Lung (tissue), 12 donors: ENCODE results near the gene PSRC1. TPM values are rescaled to one million over a fixed set of nuclear protein-coding genes. Genes with fewer than 3 reads are reported as not detected.

ENCODE experiments used
- ATAC-seq: fragments of 200-7000 bp; cut with Tn5 transposase; one replicate; pipeline ENCODE4 v1.9.1; 2020; ENCODE audit warnings: moderate number of reproducible peaks; ENCODE audit not compliant: insufficient read depth, low FRiP score
- DNase-seq, 3 donors: peaks; one replicate each; pipeline ENCODE4 v3.0.0-alpha.2; 2013 to 2017
- H3K27ac ChIP-seq, 2 donors: one replicate each; pipeline ENCODE4 v1.5.1; 2013; ENCODE audit warnings: mild to moderate bottlenecking in 2 of 2, moderate library complexity in 2 of 2, control low read depth in 1 of 2, inconsistent platforms in 1 of 2, low read depth in 1 of 2, low read length in 1 of 2
- H3K27me3 ChIP-seq, 3 donors: one replicate each; pipeline ENCODE4 v1.5.1; 2013; ENCODE audit warnings: low read length in 2 of 3; ENCODE audit not compliant: control insufficient read depth in 3 of 3, insufficient read depth in 3 of 3
- H3K36me3 ChIP-seq, 4 donors: one replicate each; pipeline ENCODE4 v1.5.1; 2013; ENCODE audit warnings: low read length in 4 of 4, mild to moderate bottlenecking in 1 of 4, moderate library complexity in 1 of 4; ENCODE audit not compliant: control insufficient read depth in 4 of 4, insufficient read depth in 4 of 4
- H3K4me1 ChIP-seq, 5 donors: one replicate each; pipeline ENCODE4 v1.5.1; 2013; ENCODE audit warnings: low read length in 5 of 5, mild to moderate bottlenecking in 2 of 5, moderate library complexity in 1 of 5; ENCODE audit not compliant: control insufficient read depth in 5 of 5, insufficient read depth in 5 of 5
- H3K4me3 ChIP-seq: one replicate; pipeline ENCODE4 v1.5.1; 2013; ENCODE audit warnings: mild to moderate bottlenecking, control low read depth, moderate library complexity
- H3K9ac ChIP-seq, 2 donors: one replicate each; pipeline ENCODE4 v1.5.1; 2013; ENCODE audit warnings: low read length in 2 of 2, control low read depth in 1 of 2; ENCODE audit not compliant: insufficient read depth in 1 of 2
- H3K9me3 ChIP-seq, 4 donors: one replicate each; pipeline ENCODE4 v1.5.1; 2013; ENCODE audit warnings: low read length in 3 of 4, mild to moderate bottlenecking in 1 of 4, moderate library complexity in 1 of 4; ENCODE audit not compliant: control insufficient read depth in 4 of 4, insufficient read depth in 3 of 4
- WGBS, 2 donors: extraction: QIAGEN DNeasy Blood & Tissue Kit; methylation state at CpG; one replicate each; pipeline ENCODE4 v1.1.7; 2013; 5-methylcytosine and 5-hydroxymethylcytosine counted together
- polyA plus RNA-seq, 2 donors: library from polyadenylated mRNA; stranded (reverse); fragments of 200-250 nt; gene quantifications; one replicate each; pipeline ENCODE4 v1.2.1, GENCODE V29; 2013
- total RNA-seq, 2 donors: library from RNA; depleted of rRNA in 1 of 2; stranded (reverse); fragments of >200 nt in 1 of 2; gene quantifications; one replicate each; pipeline ENCODE4 v1.2.1, GENCODE V29; 2014 to 2021
- TF ChIP-seq, protein P1 (sequence below): IDR thresholded peaks from 2 replicates; pipeline ENCODE4 v1.5.1; 2012; ENCODE audit warnings: mild to moderate bottlenecking; ENCODE audit errors: control extremely low read depth, extremely low read depth
- donor health status: control.
- donor health status: control.
- donor health status: Bipolar disorder and iron deficiency.
- donor health status: healthy.
- donor health status: DM: yes; HTN: yes; CAD: no.

Gene PSRC1
- total and polyA plus RNA-seq, 4 donors, result 2.7 to 4.9 (median 4.8) TPM

DNA sequence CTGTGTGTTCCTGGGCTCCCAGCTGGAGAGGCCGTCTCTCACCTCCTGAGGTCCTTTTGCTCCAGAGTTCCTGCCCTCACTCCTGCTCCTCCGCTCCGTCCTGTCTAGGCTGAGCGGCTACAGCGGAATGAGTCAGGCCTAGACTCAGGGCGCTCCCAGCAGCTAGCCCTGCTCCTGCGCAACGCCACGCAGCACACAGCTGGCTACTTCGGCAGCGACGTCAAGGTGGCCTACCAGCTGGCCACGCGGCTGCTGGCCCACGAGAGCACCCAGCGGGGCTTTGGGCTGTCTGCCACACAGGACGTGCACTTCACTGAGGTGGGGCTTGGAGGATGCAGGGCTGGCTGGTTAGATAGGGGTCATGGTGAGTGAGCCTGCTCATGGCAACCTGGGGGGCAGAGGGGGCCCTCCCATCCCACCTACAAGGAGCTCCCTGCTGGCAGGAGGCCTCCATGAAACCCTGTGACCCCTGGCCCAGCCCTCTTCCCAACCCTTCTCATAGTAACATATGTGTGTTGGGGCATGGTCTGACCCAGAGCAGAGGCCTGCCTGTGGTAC, 15.1 kb downstream of the PSRC1 start:
- Histone ChIP-seq H3K36me3 (peaks cover 0 to 4% (median 2%) of the 10 kb centered on the region in 4 donors), H3K27ac (no peak overlapping the region), H3K9ac (no peak overlapping the region), H3K27me3 (no peaks in the 10 kb centered on the region), H3K4me3 (no peak overlapping the region), H3K4me1 (peaks cover 0 to 9% (median 2%) of the 10 kb centered on the region in 5 donors), H3K9me3 (no peaks in the 10 kb centered on the region)
- WGBS, 2 donors, result 92 to 93% methylated on average over 17 of the region's 17 CpGs
- TF ChIP-seq, protein P1, sequence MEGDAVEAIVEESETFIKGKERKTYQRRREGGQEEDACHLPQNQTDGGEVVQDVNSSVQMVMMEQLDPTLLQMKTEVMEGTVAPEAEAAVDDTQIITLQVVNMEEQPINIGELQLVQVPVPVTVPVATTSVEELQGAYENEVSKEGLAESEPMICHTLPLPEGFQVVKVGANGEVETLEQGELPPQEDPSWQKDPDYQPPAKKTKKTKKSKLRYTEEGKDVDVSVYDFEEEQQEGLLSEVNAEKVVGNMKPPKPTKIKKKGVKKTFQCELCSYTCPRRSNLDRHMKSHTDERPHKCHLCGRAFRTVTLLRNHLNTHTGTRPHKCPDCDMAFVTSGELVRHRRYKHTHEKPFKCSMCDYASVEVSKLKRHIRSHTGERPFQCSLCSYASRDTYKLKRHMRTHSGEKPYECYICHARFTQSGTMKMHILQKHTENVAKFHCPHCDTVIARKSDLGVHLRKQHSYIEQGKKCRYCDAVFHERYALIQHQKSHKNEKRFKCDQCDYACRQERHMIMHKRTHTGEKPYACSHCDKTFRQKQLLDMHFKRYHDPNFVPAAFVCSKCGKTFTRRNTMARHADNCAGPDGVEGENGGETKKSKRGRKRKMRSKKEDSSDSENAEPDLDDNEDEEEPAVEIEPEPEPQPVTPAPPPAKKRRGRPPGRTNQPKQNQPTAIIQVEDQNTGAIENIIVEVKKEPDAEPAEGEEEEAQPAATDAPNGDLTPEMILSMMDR, result no peak
- DNase-seq (no peak), ATAC-seq (no peak)

DNA sequence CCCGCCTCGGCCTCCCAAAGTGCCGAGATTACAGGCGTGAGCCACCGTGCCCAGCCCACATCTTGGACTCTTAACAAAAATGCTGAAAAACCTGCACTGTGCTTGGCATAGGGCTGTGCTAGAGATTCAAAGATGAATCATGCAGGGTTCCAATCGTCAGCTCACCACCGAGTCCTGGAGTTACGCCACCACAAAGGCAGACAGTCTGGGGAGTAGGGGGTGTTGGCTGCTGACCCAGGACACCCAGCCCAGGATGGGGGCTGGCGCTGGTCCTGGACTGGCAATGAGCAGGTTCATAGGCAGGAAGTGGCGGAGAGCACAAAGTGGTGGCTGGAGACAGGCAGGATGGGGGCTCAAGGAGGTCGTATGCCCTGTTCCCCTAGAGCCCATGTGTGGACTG, 16.0 kb downstream of the PSRC1 start:
- H3K36me3 ChIP-seq, result peaks cover 0 to 4% (median 2%) of the 10 kb centered on the region in 4 donors
- WGBS, 2 donors, result 81 to 82% methylated on average over 11 of the region's 11 CpGs
- H3K27me3 ChIP-seq, result no peaks in the 10 kb centered on the region
- ATAC-seq (no peak), DNase-seq (no peak)
- no peak overlapping the region for H3K4me3 ChIP-seq
- no peak overlapping the region for H3K9ac ChIP-seq
- H3K27ac ChIP-seq, result no peak overlapping the region
- H3K4me1 ChIP-seq, result peaks cover 0 to 2% (median 0%) of the 10 kb centered on the region in 5 donors
- no peaks in the 10 kb centered on the region for H3K9me3 ChIP-seq
- TF ChIP-seq, protein P1, result no peak

DNA sequence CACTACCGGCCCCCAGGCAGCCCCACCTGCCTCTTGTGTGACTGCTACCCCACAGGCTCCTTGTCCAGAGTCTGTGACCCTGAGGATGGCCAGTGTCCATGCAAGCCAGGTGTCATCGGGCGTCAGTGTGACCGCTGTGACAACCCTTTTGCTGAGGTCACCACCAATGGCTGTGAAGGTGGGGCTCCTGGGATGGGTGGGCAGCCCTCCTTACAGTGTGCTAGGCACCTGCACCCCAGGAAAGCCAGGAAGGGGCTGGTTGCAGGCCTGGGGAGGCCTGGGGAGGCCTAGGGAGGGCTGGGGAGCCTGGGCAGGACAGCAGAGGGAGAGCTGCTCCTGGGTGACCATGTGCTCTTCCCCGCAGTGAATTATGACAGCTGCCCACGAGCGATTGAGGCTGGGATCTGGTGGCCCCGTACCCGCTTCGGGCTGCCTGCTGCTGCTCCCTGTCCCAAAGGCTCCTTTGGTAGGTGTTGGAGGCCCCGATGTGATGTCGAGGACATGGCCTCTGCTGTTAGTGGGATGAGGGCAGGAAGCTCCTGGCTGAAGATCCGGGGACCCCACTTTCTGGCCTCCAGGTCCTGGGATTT, 17.1 kb downstream of the PSRC1 start:
- H3K9ac ChIP-seq, result no peak overlapping the region
- H3K4me3 ChIP-seq, result no peak overlapping the region
- 94 to 95% methylated on average over 13 of the region's 13 CpGs for WGBS, 2 donors
- ATAC-seq, result no peak
- no peak for DNase-seq
- no peaks in the 10 kb centered on the region for H3K9me3 ChIP-seq
- peaks cover 0 to 4% (median 2%) of the 10 kb centered on the region in 4 donors for H3K36me3 ChIP-seq
- H3K27me3 ChIP-seq, result no peaks in the 10 kb centered on the region
- peaks cover 0 to 2% (median 0%) of the 10 kb centered on the region in 5 donors for H3K4me1 ChIP-seq
- no peak overlapping the region for H3K27ac ChIP-seq
- TF ChIP-seq, protein P1, result no peak
